Activated naive CD4-positive, alpha-beta T cell treated with anti-CD3 and anti-CD28 coated beads, Interleukin-2, amount 50 U/mL, for 24 hours (primary cell): Measurements from ENCODE around the gene ITGB6.

Experiments used
- H3K27ac Mint-ChIP-seq: one replicate; pipeline ENCODE4 v1.8.0; 2021; ENCODE audit warnings: mild to moderate bottlenecking, mixed read lengths
- H3K27me3 Mint-ChIP-seq: one replicate; pipeline ENCODE4 v1.8.0; 2021; ENCODE audit warnings: mixed read lengths
- H3K36me3 Mint-ChIP-seq: one replicate; pipeline ENCODE4 v1.8.0; 2021; ENCODE audit warnings: mixed read lengths
- H3K4me1 Mint-ChIP-seq: one replicate; pipeline ENCODE4 v1.8.0; 2021; ENCODE audit warnings: mixed read lengths
- H3K4me3 Mint-ChIP-seq: one replicate; pipeline ENCODE4 v1.8.0; 2021; ENCODE audit warnings: mild to moderate bottlenecking, mixed read lengths
- H3K9me3 Mint-ChIP-seq: one replicate; pipeline ENCODE4 v1.8.0; 2021; ENCODE audit warnings: mixed read lengths

Gene ITGB6

GRCh38 chr2:160199683-160200389, at the start of gene ITGB6:
ITGB6 (minus strand) TSS chr2:160200272; CDS start chr2:160200063, 209 bp downstream.
- H3K4me3 Mint-ChIP-seq, result no peak within 1 kb of the TSS
- no peaks in the 10 kb centered on the region for H3K27me3 Mint-ChIP-seq
- H3K27ac Mint-ChIP-seq, result no peak within 1 kb of the TSS
- no peaks in the 10 kb centered on the region for H3K4me1 Mint-ChIP-seq
- H3K36me3 Mint-ChIP-seq, result no peaks in the 10 kb centered on the region
- H3K9me3 Mint-ChIP-seq, result no peaks in the 10 kb centered on the region

GRCh38 chr2:160247296-160248035, 47.4 kb upstream of the ITGB6 start:
- no peaks in the 10 kb centered on the region for H3K36me3 Mint-ChIP-seq
- H3K27me3 Mint-ChIP-seq, result no peaks in the 10 kb centered on the region
- no peak overlapping the region for H3K27ac Mint-ChIP-seq
- H3K4me3 Mint-ChIP-seq, result no peak overlapping the region
- no peaks in the 10 kb centered on the region for H3K4me1 Mint-ChIP-seq
- no peaks in the 10 kb centered on the region for H3K9me3 Mint-ChIP-seq

- Mint-ChIP-seq H3K4me1 (no peaks in the 10 kb centered on the region), H3K36me3 (no peaks in the 10 kb centered on the region), H3K9me3 (no peaks in the 10 kb centered on the region), H3K4me3 (no peak overlapping the region), H3K27me3 (no peaks in the 10 kb centered on the region), H3K27ac (no peak overlapping the region)
Measured at GRCh38 chr2:160246356-160246755, 46.3 kb upstream of the ITGB6 start.

- no peak overlapping the region for H3K27ac Mint-ChIP-seq
- no peaks in the 10 kb centered on the region for H3K9me3 Mint-ChIP-seq
Measured at GRCh38 chr2:160245614-160246155, 45.6 kb upstream of the ITGB6 start.

GRCh38 chr2:160242893-160243564, 43.0 kb upstream of the ITGB6 start:
- Mint-ChIP-seq H3K27me3 (no peaks in the 10 kb centered on the region), H3K27ac (no peak overlapping the region), H3K9me3 (no peaks in the 10 kb centered on the region), H3K4me3 (no peak overlapping the region), H3K36me3 (no peaks in the 10 kb centered on the region), H3K4me1 (no peaks in the 10 kb centered on the region)

More at GRCh38 chr2:160245614-160246155, 45.6 kb upstream of the ITGB6 start:
- Mint-ChIP-seq H3K27me3 (no peaks in the 10 kb centered on the region), H3K36me3 (no peaks in the 10 kb centered on the region), H3K4me1 (no peaks in the 10 kb centered on the region), H3K4me3 (no peak overlapping the region)

- H3K4me3 Mint-ChIP-seq, result no peak overlapping the region
- H3K27me3 Mint-ChIP-seq, result no peaks in the 10 kb centered on the region
- no peaks in the 10 kb centered on the region for H3K4me1 Mint-ChIP-seq
- no peak overlapping the region for H3K27ac Mint-ChIP-seq
- no peaks in the 10 kb centered on the region for H3K36me3 Mint-ChIP-seq
- no peaks in the 10 kb centered on the region for H3K9me3 Mint-ChIP-seq
Measured at GRCh38 chr2:160241251-160242137, 41.4 kb upstream of the ITGB6 start.

GRCh38 chr2:160239436-160239835, 39.4 kb upstream of the ITGB6 start:
- H3K4me1 Mint-ChIP-seq, result no peaks in the 10 kb centered on the region

GRCh38 chr2:160238392-160238791, 38.3 kb upstream of the ITGB6 start:
- Mint-ChIP-seq H3K36me3 (no peaks in the 10 kb centered on the region), H3K27ac (no peak overlapping the region), H3K9me3 (no peaks in the 10 kb centered on the region), H3K4me3 (no peak overlapping the region), H3K27me3 (no peaks in the 10 kb centered on the region), H3K4me1 (no peaks in the 10 kb centered on the region)

More at GRCh38 chr2:160239436-160239835, 39.4 kb upstream of the ITGB6 start:
- no peaks in the 10 kb centered on the region for H3K9me3 Mint-ChIP-seq
- H3K27me3 Mint-ChIP-seq, result no peaks in the 10 kb centered on the region
- H3K27ac Mint-ChIP-seq, result no peak overlapping the region
- no peaks in the 10 kb centered on the region for H3K36me3 Mint-ChIP-seq
- no peak overlapping the region for H3K4me3 Mint-ChIP-seq

GRCh38 chr2:160232905-160233475, 32.9 kb upstream of the ITGB6 start:
- no peaks in the 10 kb centered on the region for H3K36me3 Mint-ChIP-seq
- no peaks in the 10 kb centered on the region for H3K4me1 Mint-ChIP-seq
- H3K27me3 Mint-ChIP-seq, result no peaks in the 10 kb centered on the region
- no peaks in the 10 kb centered on the region for H3K9me3 Mint-ChIP-seq
- H3K27ac Mint-ChIP-seq, result no peak overlapping the region
- no peak overlapping the region for H3K4me3 Mint-ChIP-seq

GRCh38 chr2:160229591-160229990, 29.5 kb upstream of the ITGB6 start:
- H3K9me3 Mint-ChIP-seq, result no peaks in the 10 kb centered on the region
- no peaks in the 10 kb centered on the region for H3K27me3 Mint-ChIP-seq
- no peak overlapping the region for H3K4me3 Mint-ChIP-seq
- peaks cover 7% of the 10 kb centered on the region for H3K4me1 Mint-ChIP-seq
- no peak overlapping the region for H3K27ac Mint-ChIP-seq
- H3K36me3 Mint-ChIP-seq, result no peaks in the 10 kb centered on the region

GRCh38 chr2:160228141-160228917, 28.3 kb upstream of the ITGB6 start:
- Mint-ChIP-seq H3K36me3 (no peaks in the 10 kb centered on the region), H3K4me1 (peaks cover 19% of the 10 kb centered on the region), H3K27ac (no peak overlapping the region), H3K4me3 (no peak overlapping the region), H3K9me3 (no peaks in the 10 kb centered on the region), H3K27me3 (no peaks in the 10 kb centered on the region)

- H3K9me3 Mint-ChIP-seq, result no peaks in the 10 kb centered on the region
- H3K27ac Mint-ChIP-seq, result no peak overlapping the region
- peaks cover 26% of the 10 kb centered on the region for H3K4me1 Mint-ChIP-seq
- H3K4me3 Mint-ChIP-seq, result no peak overlapping the region
- no peaks in the 10 kb centered on the region for H3K27me3 Mint-ChIP-seq
- H3K36me3 Mint-ChIP-seq, result no peaks in the 10 kb centered on the region
Measured at GRCh38 chr2:160227293-160227915, 27.3 kb upstream of the ITGB6 start.

GRCh38 chr2:160226367-160226766, 26.3 kb upstream of the ITGB6 start:
- Mint-ChIP-seq H3K4me1 (peaks cover 26% of the 10 kb centered on the region), H3K4me3 (no peak overlapping the region), H3K27me3 (no peaks in the 10 kb centered on the region), H3K9me3 (no peaks in the 10 kb centered on the region), H3K36me3 (no peaks in the 10 kb centered on the region), H3K27ac (no peak overlapping the region)

- H3K4me1 Mint-ChIP-seq, result peaks cover 32% of the 10 kb centered on the region
- H3K4me3 Mint-ChIP-seq, result no peak overlapping the region
- H3K9me3 Mint-ChIP-seq, result no peaks in the 10 kb centered on the region
- H3K27me3 Mint-ChIP-seq, result no peaks in the 10 kb centered on the region
- no peaks in the 10 kb centered on the region for H3K36me3 Mint-ChIP-seq
- H3K27ac Mint-ChIP-seq, result no peak overlapping the region
Measured at GRCh38 chr2:160225722-160226121, 25.6 kb upstream of the ITGB6 start.
